GM12875 (cell line): ENCODE data around the gene MALL.

Experiments used
- H3K4me3 ChIP-seq: one replicate; pipeline ENCODE4 v1.5.1; 2011; ENCODE audit warnings: low read depth, low read length, control low read depth
- TF ChIP-seq, protein P1 (sequence below): IDR thresholded peaks from 2 replicates; pipeline ENCODE4 v1.5.1; 2011; ENCODE audit warnings: low read depth, mild to moderate bottlenecking, control low read depth, inconsistent platforms, low read length, moderate library complexity, borderline replicate concordance; ENCODE audit not compliant: insufficient read depth

Gene MALL

DNA sequence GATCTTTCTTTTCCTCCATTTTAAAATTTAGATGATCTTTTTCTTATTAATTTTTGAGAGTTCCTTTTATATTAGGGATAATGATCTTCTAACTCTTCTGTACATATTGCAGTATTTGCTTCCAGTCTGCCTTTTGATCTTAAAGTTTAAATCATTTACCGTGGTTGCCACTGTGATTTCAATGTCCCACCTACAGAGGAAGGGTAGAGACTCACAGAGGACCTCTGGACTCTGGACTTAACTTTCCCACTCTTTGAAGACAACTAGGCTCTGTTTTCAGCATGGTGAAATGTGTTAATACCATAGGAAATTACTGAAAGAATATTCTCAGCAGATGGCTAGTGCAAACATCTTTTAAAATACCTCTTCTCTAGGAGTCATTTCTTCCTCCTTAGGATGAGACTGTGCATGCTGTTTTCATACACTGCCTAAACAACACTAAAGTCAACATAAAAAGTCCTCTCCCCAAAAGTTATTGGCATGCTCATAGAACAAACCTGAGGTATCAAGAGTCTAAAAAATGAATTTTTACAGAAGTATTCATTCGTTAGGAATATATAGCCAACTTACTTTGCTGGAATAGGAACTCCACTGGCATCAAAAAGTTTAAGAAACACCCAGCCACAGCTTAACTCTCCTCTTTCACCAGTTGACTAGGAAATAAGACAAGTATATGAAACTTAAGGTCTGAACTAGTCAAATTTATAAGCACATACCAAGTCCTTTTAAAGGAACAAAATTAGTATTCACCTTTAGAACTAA is 30.7 kb upstream of the MALL start:
- TF ChIP-seq, protein P1, sequence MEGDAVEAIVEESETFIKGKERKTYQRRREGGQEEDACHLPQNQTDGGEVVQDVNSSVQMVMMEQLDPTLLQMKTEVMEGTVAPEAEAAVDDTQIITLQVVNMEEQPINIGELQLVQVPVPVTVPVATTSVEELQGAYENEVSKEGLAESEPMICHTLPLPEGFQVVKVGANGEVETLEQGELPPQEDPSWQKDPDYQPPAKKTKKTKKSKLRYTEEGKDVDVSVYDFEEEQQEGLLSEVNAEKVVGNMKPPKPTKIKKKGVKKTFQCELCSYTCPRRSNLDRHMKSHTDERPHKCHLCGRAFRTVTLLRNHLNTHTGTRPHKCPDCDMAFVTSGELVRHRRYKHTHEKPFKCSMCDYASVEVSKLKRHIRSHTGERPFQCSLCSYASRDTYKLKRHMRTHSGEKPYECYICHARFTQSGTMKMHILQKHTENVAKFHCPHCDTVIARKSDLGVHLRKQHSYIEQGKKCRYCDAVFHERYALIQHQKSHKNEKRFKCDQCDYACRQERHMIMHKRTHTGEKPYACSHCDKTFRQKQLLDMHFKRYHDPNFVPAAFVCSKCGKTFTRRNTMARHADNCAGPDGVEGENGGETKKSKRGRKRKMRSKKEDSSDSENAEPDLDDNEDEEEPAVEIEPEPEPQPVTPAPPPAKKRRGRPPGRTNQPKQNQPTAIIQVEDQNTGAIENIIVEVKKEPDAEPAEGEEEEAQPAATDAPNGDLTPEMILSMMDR: no peak
- H3K4me3 ChIP-seq: no peak overlapping the region

DNA sequence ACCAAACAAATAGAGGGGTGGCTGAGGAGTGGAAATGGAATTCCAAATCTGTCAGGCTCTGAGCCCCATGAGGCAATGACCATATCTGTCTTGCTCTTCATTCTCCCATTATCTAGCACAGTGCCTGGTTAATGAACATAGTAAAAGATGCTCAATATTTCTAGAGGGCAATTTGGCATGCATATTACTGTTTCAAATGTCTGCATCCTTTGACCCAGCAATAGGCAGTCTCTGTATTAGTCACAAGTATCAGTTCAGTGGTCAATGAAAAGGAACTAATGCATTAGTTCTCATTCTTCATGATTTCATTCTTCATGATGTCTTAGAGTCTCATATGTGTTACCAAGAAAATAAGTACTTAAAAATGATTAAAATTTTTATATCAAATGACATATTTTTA is 28.4 kb upstream of the MALL start:
- TF ChIP-seq, protein P1: no peak
- no peak overlapping the region for H3K4me3 ChIP-seq

DNA sequence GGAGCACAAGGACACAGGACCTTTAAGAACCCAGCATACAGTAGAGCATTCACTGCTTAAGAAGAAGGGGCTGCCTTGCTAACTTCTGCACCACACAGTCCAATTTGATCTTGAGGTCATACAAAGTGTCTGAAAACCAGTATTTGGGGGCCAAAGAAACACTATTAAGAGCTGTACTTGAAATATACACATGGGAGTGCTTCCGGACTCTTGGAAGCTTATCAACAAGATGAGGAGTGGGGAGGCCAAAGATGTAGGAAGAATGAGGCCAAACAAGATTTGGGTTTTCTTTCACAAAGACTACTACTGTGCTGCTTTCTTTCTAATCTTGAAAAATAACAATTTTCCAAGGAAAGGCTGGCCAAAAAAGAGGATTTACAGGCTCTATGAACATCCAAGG is 24.8 kb upstream of the MALL start:
- TF ChIP-seq, protein P1: no peak
- no peak overlapping the region for H3K4me3 ChIP-seq

DNA sequence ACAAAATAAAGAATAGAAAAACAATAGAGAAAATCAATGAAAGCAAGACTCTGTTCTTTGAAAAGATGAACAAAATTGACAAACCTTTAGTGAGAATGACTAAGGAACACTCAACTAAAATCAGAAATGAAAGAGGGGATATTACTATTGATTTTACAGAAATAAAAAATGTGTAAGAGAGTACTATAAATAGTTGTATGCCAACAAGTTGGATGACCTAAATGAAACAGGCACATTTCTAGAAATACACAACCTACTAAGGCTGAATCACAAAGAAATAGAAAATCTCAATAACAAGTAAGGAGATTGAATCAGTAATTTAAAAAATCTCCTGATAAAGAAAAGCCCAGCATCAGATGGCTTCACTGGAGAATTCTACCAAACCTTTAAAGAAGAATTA is 18.4 kb upstream of the MALL start:
- TF ChIP-seq, protein P1: no peak
- H3K4me3 ChIP-seq: no peak overlapping the region

DNA sequence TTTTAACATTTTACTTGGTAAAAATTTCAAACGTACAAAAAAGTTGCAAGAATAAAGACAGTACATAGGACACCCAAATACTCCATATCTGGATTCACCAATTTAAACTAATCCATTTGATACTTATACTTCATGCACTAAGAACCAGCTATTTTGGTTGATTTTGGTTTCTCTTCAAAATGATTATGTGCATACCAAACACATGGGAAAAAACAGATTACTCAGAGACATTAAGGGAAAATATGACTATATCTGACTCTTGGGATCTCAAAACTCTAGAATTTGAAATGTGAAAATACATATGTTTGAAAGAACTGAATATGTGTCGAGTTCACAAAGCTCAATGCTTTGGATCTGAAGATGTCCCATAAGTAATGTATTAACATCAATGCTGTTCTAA is 15.5 kb upstream of the MALL start:
- TF ChIP-seq, protein P1: no peak
- H3K4me3 ChIP-seq: no peak overlapping the region

DNA sequence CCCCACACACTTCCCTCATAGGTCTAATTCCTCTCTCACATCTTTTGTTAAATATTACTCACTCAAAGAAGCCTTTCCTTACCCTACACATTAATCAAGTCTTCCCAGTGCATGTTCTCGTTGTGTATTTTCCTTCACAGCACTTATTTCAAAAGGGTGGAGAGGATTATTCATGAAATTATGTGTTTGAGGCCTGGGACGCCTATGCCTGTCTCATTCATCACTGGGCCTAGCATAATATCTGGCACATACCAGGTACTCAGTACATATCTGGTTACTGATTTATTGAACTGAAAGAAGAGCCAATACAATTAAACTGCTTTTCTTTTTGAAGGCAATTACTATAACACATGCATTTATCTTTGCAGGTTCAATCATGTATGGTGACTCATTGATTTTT is 15.1 kb upstream of the MALL start:
- no peak overlapping the region for H3K4me3 ChIP-seq
- TF ChIP-seq, protein P1: no peak

DNA sequence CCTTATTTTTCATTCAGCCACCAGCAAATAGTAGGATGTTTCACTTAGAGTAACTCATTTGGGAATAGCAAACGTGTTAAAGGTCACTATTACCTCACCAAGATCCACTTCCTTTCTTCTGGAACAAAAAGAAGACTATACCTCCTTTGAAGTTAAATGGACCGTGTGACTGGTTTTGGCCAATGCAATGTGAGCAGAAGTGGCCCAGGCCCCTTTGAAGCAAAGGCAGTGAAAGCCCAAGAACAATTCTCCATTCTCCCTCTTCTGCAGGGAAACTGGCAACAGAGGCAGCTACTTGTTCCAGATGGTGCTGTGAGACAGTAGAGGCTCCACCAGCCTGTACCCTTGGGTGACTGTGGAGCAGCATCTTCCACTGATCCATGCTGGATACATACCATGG is 11.3 kb upstream of the MALL start:
- TF ChIP-seq, protein P1: no peak
- H3K4me3 ChIP-seq: no peak overlapping the region
